Ovary (tissue), 9 donors: ENCODE results near the gene DNAH8. TPM values are rescaled to one million over a fixed set of nuclear protein-coding genes. Genes with fewer than 3 reads are reported as not detected.

Experiments
- DNase-seq, 5 donors: peaks; one replicate each; pipeline ENCODE4 v3.0.0-alpha.2; 2019 to 2020
- H3K27ac ChIP-seq, 2 donors: fragments of 200-600 bp; one replicate each; pipeline versions ENCODE4 v1.5.1 to v1.8.0; 2019 to 2022
- H3K27me3 ChIP-seq: fragments of 200-600 bp; one replicate; pipeline ENCODE4 v1.8.0; 2022
- H3K36me3 ChIP-seq: fragments of 200-600 bp; sonication (generic); one replicate; pipeline ENCODE4 v1.5.1; 2019
- H3K4me1 ChIP-seq: one replicate; pipeline ENCODE4 v1.8.1; 2013; ENCODE audit warnings: mild to moderate bottlenecking, moderate library complexity; ENCODE audit not compliant: insufficient read depth
- H3K4me3 ChIP-seq: fragments of 200-600 bp; sonication (generic); one replicate; pipeline ENCODE4 v1.5.1; 2017
- H3K9me3 ChIP-seq, 2 donors: fragments of 200-600 bp in 1 of 2; sonication (generic) in 1 of 2; one replicate each; pipeline versions ENCODE4 v1.5.1 to v1.8.1; 2013 to 2019; ENCODE audit warnings: mild to moderate bottlenecking in 1 of 2, moderate library complexity in 1 of 2
- EP300 ChIP-seq: sonication (generic); formaldehyde crosslinking; IDR thresholded peaks from one replicate; pipeline ENCODE4 v1.6.1; 2017; ENCODE audit warnings: antibody characterized with exemption
- POLR2A ChIP-seq: fragments of 450-650 bp; IDR thresholded peaks from one replicate; pipeline ENCODE4 v1.6.1; 2017; ENCODE audit warnings: antibody characterized with exemption, mild to moderate bottlenecking, moderate library complexity
- WGBS, 3 donors: extraction: QIAGEN DNeasy Blood & Tissue Kit in 1 of 3; methylation state at CpG; one replicate each; pipeline versions ENCODE4 v1.1.5 to v1.1.7; 2013 to 2017; 5-methylcytosine and 5-hydroxymethylcytosine counted together
- intact Hi-C, 4 donors: fragments of 100-400 bp; cut with DNase I; formaldehyde crosslinking; loops; one replicate each; pipeline versions ENCODE4 v1.11.0 to v1.15.1; 2022 to 2023
- polyA plus RNA-seq, 2 donors: library from polyadenylated mRNA; stranded (reverse); fragments of 200-250 nt in 1 of 2; fragments of 350-450 nt in 1 of 2; fragmentation: Illumina TruSeq in 1 of 2; extraction: RNeasy Lipid Tissue Mini Kit (QIAGEN cat#74804) in 1 of 2; gene quantifications; one replicate each; pipeline ENCODE4 v1.2.3, GENCODE V29; 2013 to 2014
- total RNA-seq, 7 donors: library from RNA; depleted of rRNA in 2 of 7; stranded (reverse); fragments of >200 nt in 2 of 7; fragmentation: NEBNext Ultra II Directional in 3 of 7; extraction: Animal tissue kit (Norgen Biotek cat#: 25700) in 3 of 7; gene quantifications; one replicate each; pipeline versions ENCODE4 v1.1.0 to v1.2.4, GENCODE V29; 2016 to 2023
- TF ChIP-seq, protein P1 (sequence below), 3 donors: fragments of 450-650 bp in 2 of 3; fragments of 200-600 bp in 1 of 3; IDR thresholded peaks; one replicate each; pipeline versions ENCODE4 v1.5.1 to v1.8.0; 2016 to 2022; ENCODE audit warnings: antibody characterized with exemption in 3 of 3, mild to moderate bottlenecking in 1 of 3
- donor health status: DM: no; HTN: no; CAD: no; lungs with moderate emphysema.
- donor health status: DM: no; HTN: no; CAD: no.
- donor health status: Bipolar disorder and iron deficiency.
- donor health status: DM: yes; HTN: yes; CAD: no.
- donor health status: DM: no; HTN: no; CAD: no.
- donor health status: DM: yes; HTN: yes; CAD: no.

Gene DNAH8
- total and polyA plus RNA-seq, 9 donors: under 0.01 to 0.08 (median 0.01) TPM; not detected in 4

GRCh38 chr6:39055661-39056060 is 340.6 kb downstream of the DNAH8 start:
- H3K4me1 ChIP-seq: no peaks in the 10 kb centered on the region
- no peak overlapping the region for H3K27ac ChIP-seq
- H3K36me3 ChIP-seq: no peaks in the 10 kb centered on the region
- no peaks in the 10 kb centered on the region for H3K9me3 ChIP-seq
- DNase-seq: peak in 1 of 5 donors; percentile 4
- 50 to 53% (median 53%) methylated on average over 7 of the region's 7 CpGs for WGBS, 3 donors
- intact Hi-C loops: no loop called here
- TF ChIP-seq, protein P1, sequence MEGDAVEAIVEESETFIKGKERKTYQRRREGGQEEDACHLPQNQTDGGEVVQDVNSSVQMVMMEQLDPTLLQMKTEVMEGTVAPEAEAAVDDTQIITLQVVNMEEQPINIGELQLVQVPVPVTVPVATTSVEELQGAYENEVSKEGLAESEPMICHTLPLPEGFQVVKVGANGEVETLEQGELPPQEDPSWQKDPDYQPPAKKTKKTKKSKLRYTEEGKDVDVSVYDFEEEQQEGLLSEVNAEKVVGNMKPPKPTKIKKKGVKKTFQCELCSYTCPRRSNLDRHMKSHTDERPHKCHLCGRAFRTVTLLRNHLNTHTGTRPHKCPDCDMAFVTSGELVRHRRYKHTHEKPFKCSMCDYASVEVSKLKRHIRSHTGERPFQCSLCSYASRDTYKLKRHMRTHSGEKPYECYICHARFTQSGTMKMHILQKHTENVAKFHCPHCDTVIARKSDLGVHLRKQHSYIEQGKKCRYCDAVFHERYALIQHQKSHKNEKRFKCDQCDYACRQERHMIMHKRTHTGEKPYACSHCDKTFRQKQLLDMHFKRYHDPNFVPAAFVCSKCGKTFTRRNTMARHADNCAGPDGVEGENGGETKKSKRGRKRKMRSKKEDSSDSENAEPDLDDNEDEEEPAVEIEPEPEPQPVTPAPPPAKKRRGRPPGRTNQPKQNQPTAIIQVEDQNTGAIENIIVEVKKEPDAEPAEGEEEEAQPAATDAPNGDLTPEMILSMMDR (IDR thresholded peaks at IDR 0.05): no peak
- TF ChIP-seq POLR2A: no peak
- no peak for TF ChIP-seq EP300
- no peak overlapping the region for H3K4me3 ChIP-seq
- H3K27me3 ChIP-seq: no peaks in the 10 kb centered on the region

DNA sequence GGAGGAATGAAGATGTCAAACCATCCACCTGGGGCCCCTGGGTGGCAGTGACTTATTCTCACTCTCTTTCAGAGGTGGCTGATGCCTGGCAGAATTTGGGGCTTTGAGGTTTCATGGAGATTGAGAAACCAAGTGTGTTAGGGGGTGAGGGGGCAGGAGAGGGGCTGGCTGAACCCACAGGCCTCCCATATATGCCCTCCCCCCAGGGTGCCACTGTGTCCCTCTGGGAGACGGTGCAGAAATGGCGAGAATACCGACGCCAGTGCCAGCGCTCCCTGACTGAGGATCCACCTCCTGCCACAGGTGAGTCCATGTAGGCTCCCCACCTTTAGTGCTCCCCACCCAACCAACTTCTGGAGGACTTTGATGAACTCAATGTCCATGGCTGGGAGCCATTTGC is 341.1 kb downstream of the DNAH8 start:
- no peak for DNase-seq
- 92 to 94% (median 93%) methylated on average over 5 of the region's 5 CpGs for WGBS, 3 donors

DNA sequence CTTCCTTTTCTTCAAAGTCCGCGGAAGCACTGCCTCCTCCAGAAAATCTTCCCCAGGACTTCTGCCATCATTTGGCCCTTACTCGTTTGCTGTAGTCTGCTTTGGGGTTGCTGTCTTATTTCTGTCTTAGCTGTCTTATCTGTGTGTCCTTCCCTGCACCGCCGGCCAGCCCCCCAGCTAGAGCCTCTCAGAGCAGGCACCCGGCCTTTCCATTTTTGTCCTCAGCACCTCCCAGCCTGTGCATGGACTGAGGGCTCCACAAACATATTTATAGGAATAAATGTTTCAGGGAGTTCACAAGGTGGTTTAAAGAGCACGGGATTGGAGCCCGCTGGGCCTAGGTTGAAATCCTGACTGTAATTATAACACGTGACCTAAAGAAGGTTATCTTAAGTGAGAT is 341.6 kb downstream of the DNAH8 start:
- no peak overlapping the region for H3K27ac ChIP-seq
- peak in 1 of 5 donors; percentile 12 for DNase-seq
- TF ChIP-seq, protein P1 (IDR thresholded peaks at IDR 0.05): no peak
- no peak for TF ChIP-seq EP300
- TF ChIP-seq POLR2A: no peak
- no peak overlapping the region for H3K4me3 ChIP-seq
- 73 to 79% (median 77%) methylated on average over 9 of the region's 9 CpGs for WGBS, 3 donors
- no peaks in the 10 kb centered on the region for H3K4me1 ChIP-seq
- intact Hi-C loops: no loop called here
- no peaks in the 10 kb centered on the region for H3K36me3 ChIP-seq
- H3K27me3 ChIP-seq: no peaks in the 10 kb centered on the region
- H3K9me3 ChIP-seq: no peaks in the 10 kb centered on the region

More for the DNA sequence above, 341.1 kb downstream of the DNAH8 start:
- H3K4me3 ChIP-seq: no peak overlapping the region
- no peaks in the 10 kb centered on the region for H3K9me3 ChIP-seq
- no peaks in the 10 kb centered on the region for H3K27me3 ChIP-seq
- no peaks in the 10 kb centered on the region for H3K4me1 ChIP-seq
- intact Hi-C loops: no loop called here
- H3K27ac ChIP-seq: no peak overlapping the region
- no peaks in the 10 kb centered on the region for H3K36me3 ChIP-seq
- TF ChIP-seq POLR2A (no peak), EP300 (no peak)
- TF ChIP-seq, protein P1 (IDR thresholded peaks at IDR 0.05): no peak

- 60 to 70% (median 64%) methylated on average over 14 to 17 of the region's 17 CpGs for WGBS, 3 donors
- Histone ChIP-seq H3K9me3 (no peaks in the 10 kb centered on the region), H3K27ac (no peak overlapping the region), H3K4me1 (no peaks in the 10 kb centered on the region), H3K4me3 (no peak overlapping the region), H3K36me3 (no peaks in the 10 kb centered on the region), H3K27me3 (no peaks in the 10 kb centered on the region)
- intact Hi-C loops: no loop called here
- TF ChIP-seq POLR2A (no peak), EP300 (no peak)
- TF ChIP-seq, protein P1 (IDR thresholded peaks at IDR 0.05): no peak
- no peak for DNase-seq
These were observed 342.4 kb downstream of the DNAH8 start for GRCh38 chr6:39057251-39058155.
